ENCODE measurements around the gene ZBTB22. TPM values are rescaled to one million over a fixed set of nuclear protein-coding genes. Genes with fewer than 3 reads are reported as not detected.
"Not testable (repeated sequence)": the region's sequence is repeated elsewhere in the genome, so short reads cannot be mapped to it uniquely, and the experiment has no call there.

Gene ZBTB22
- total RNA-seq, 1 donor from 2014 or later = 31.8 TPM

DNA sequence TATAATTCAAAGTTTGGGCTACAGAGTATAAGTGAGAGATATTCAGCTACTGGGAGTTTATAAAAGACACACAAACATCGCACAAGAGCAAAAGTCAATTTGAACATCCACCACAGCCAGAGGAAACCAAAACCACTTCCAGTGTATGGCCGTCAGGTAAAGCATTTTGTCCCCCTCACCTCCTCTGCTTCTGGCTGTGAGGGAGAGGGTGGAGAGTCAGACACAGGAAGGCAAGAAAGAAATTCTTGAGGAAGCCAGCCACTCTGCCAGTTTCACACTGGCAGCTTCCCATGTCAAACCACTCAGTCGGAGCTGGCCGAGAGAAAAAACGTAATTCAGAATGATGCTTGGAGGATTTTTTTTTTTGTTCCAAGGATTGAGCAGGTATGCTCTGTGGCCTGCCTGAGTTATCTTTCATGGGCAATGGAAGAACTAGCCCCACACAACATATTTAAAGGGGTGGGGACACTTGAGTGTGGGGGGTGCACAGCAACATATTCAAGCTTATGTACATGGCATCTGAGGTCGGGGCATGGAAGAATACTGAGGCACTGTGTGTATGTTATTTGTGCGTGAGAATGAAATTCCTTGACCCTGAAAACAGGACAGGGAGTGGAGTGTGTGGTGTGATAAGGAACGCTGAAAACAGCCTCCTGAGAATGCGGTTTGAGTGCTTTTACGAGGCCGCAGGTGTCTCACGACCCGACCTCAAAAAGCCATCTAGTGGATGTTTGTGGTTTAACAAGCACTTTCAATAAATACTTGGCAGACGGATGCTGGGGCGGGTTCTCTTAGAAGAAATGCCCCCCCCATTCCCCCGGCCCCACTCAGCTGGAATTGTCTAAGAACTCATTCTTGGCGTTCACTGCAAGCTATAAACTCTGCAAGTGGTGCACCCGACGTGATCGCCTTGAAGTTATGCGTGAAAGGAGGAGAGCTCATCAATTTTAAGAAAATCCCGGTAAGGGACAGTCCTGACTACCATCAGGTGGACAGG is 27.5 kb upstream of the ZBTB22 start:
- Mint-ChIP-seq H3K36me3 (ENCODE audit: low read depth) (no peaks in the 10 kb centered on the region), H3K27ac (peak overlapping the region; percentile 92), H3K4me3 (peak overlapping the region; percentile 80), H3K27me3 (no peaks in the 10 kb centered on the region), H3K4me1 (peaks cover 35% of the 10 kb centered on the region), H3K9me3 (no peaks in the 10 kb centered on the region)
- TF ChIP-seq, protein P1, sequence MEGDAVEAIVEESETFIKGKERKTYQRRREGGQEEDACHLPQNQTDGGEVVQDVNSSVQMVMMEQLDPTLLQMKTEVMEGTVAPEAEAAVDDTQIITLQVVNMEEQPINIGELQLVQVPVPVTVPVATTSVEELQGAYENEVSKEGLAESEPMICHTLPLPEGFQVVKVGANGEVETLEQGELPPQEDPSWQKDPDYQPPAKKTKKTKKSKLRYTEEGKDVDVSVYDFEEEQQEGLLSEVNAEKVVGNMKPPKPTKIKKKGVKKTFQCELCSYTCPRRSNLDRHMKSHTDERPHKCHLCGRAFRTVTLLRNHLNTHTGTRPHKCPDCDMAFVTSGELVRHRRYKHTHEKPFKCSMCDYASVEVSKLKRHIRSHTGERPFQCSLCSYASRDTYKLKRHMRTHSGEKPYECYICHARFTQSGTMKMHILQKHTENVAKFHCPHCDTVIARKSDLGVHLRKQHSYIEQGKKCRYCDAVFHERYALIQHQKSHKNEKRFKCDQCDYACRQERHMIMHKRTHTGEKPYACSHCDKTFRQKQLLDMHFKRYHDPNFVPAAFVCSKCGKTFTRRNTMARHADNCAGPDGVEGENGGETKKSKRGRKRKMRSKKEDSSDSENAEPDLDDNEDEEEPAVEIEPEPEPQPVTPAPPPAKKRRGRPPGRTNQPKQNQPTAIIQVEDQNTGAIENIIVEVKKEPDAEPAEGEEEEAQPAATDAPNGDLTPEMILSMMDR (IDR thresholded peaks at IDR 0.05) = no peak
- ChIA-PET POLR2A (interaction anchor here (0.5 to 5.3 kb wide), 19 partner anchors 10 to 224 kb away, joined by 3 to 102 read pairs (median 6); partner anchors contain the start of genes B3GALT4, PFDN6, RGL2 and RPS18), CTCF (interaction anchor here (0.8 to 2.6 kb wide), 13 partner anchors 13 to 184 kb away, joined by 3 to 19 read pairs (median 6); partner anchors contain the start of genes B3GALT4, PFDN6, RGL2 and RPS18)
- intact Hi-C loops (cut with micrococcal nuclease) = loop anchor here (1.0 kb wide), 5 partner anchors 22 to 68 kb away; partner anchors contain the start of genes B3GALT4, KIFC1 and TAPBP
- ATAC-seq (ENCODE audit: low read depth) = peak; percentile 35
- peak; percentile 31 for DNase-seq

DNA sequence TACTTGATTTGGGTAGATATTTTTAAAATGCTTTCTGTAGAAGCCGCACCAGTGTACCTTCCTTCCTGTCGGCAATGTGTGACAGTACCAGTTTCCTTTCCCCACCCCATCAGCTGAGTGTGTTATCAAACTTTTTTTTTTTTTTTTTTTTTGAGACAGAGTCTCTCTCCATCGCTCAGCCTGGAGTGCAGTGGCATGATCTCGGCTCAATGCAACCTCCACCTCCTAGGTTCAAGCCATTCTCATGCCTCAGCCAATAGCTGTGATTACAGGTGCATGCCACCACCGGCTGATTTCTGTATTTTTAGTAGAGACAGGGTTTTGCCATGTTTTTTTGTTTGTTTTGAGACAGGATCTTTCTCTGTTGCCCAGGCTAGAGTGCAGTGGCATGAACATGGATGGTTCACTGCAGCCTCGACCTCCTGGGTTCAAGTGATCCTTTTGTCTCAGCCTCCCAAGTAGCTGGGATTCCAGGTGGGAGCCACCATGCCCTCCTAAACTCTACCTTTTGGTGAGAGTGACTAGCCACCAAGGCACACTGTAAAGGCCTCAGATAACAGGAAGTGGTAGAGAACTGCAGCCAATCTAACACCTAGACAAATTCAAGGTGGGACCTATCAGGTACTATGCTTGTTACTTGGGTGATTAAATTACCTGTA is 26.5 kb upstream of the ZBTB22 start:
- H3K36me3 Mint-ChIP-seq (ENCODE audit: low read depth) = no peaks in the 10 kb centered on the region
- peak overlapping the region; percentile 70 for H3K4me3 Mint-ChIP-seq
- H3K9me3 Mint-ChIP-seq = no peaks in the 10 kb centered on the region
- intact Hi-C loops (cut with micrococcal nuclease) = no loop called here
- peaks cover 42% of the 10 kb centered on the region for H3K4me1 Mint-ChIP-seq
- DNase-seq = no peak
- TF ChIP-seq, protein P1 (IDR thresholded peaks at IDR 0.05) = no peak
- CTCF ChIA-PET = interaction anchor here (1.2 to 2.6 kb wide), 9 partner anchors 12 to 95 kb away, joined by 3 to 19 read pairs (median 10); partner anchors contain the start of genes B3GALT4, PFDN6, RGL2 and TAPBP
- peak overlapping the region; percentile 92 for H3K27ac Mint-ChIP-seq
- peak; percentile 84 for ATAC-seq (ENCODE audit: low read depth)
- POLR2A ChIA-PET = interaction anchor here (0.6 to 5.3 kb wide), 16 partner anchors 9 to 905 kb away, joined by 3 to 102 read pairs (median 8); partner anchors contain the start of genes B3GALT4, BRD2, PFDN6 and RGL2
- no peaks in the 10 kb centered on the region for H3K27me3 Mint-ChIP-seq

DNA sequence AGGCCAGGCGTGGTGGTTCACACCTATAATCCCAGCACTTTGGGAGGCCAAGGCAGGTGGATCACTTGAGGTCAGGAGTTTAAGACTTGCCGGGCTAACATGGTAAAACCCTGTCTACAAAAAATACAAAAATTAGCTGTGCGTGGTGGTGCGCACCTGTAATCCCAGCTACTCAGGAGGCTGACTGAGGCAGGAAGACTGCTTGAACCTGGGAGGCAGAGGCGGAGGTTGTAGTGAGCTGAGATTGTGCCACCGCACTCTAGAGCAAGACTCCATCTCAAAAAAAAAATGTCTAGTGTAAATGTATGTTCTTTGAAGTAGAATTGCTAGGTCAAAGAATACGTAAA is 26.0 kb upstream of the ZBTB22 start:
- H3K36me3 Mint-ChIP-seq (ENCODE audit: low read depth); ATAC-seq (ENCODE audit: low read depth); DNase-seq; H3K27me3 Mint-ChIP-seq; intact Hi-C loops (cut with micrococcal nuclease); H3K9me3 Mint-ChIP-seq: not testable (repeated sequence)
- peak overlapping the region; percentile 70 for H3K4me3 Mint-ChIP-seq
- ChIA-PET POLR2A (interaction anchor here (0.6 to 5.3 kb wide), 14 partner anchors 9 to 905 kb away, joined by 3 to 102 read pairs (median 12); partner anchors contain the start of genes B3GALT4, BRD2, PFDN6 and RGL2), CTCF (interaction anchor here (2.0 to 2.6 kb wide), 3 partner anchors 31 to 66 kb away, joined by 7 to 19 read pairs (median 17); partner anchors contain the start of genes B3GALT4, PFDN6, TAPBP and WDR46)
- H3K4me1 Mint-ChIP-seq = peaks cover 46% of the 10 kb centered on the region
- peak overlapping the region; percentile 92 for H3K27ac Mint-ChIP-seq

DNA sequence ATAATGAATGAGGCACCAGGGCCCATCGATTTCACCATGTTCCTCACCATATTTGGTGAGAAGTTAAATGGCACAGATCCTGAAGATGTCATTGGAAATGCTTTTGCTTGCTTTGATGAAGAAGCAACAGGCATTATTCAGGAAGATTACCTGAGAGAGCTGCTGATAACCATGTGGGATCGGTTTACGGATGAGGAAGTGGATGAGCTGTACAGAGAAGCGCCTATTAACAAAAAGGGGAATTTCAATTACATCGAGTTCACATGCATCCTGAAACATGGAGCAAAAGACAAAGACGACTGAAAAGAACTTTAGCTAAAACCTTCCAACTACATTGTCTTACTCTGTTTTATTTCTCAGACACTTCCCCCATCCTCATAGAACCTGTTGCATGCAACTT is 21.6 kb upstream of the ZBTB22 start:
- intact Hi-C loops (cut with micrococcal nuclease) = no loop called here
- H3K27me3 Mint-ChIP-seq = no peaks in the 10 kb centered on the region
- DNase-seq (no peak), ATAC-seq (ENCODE audit: low read depth) (no peak)
- TF ChIP-seq, protein P1 (IDR thresholded peaks at IDR 0.05) = no peak
- no peaks in the 10 kb centered on the region for H3K9me3 Mint-ChIP-seq
- CTCF ChIA-PET = no interaction called here
- no peak overlapping the region for H3K27ac Mint-ChIP-seq
- POLR2A ChIA-PET = interaction anchor here (0.7 to 0.8 kb wide), 3 partner anchors 21 to 358 kb away, joined by 3 to 7 read pairs (median 4); partner anchors contain the start of gene ZBTB22
- H3K36me3 Mint-ChIP-seq (ENCODE audit: low read depth) = no peaks in the 10 kb centered on the region
- no peak overlapping the region for H3K4me3 Mint-ChIP-seq
- peaks cover 45% of the 10 kb centered on the region for H3K4me1 Mint-ChIP-seq

DNA sequence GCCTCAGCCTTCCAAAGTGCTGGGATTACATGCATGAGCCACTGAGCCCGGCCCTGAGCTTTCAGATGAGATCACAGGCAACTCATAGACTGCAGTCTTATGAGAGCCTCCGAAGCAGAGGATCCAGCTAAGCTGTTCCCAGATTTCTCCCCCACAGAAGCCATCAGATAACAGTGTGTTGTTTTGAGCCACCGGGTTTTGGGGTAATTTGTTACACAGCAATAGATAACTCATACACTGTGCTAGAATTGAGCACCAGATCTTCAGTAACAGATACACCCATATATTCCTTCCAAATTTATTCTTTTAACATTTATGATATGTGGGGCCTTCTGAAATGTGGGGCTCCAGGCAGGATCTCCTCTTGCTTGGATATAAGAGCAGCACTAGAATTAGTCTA is 19.0 kb upstream of the ZBTB22 start:
- ChIA-PET CTCF (interaction anchor here (1.2 kb wide), 1 partner anchor 12 kb away, joined by 4 read pairs; no protein-coding TSS in a partner anchor), POLR2A (interaction anchor here (0.6 to 1.2 kb wide), 4 partner anchors 19 to 1069 kb away, joined by 3 to 10 read pairs (median 4); partner anchors contain the start of genes HLA-DPB1, RPS18, VPS52 and ZBTB22)

More for the DNA sequence above, 19.0 kb upstream of the ZBTB22 start:
- Mint-ChIP-seq H3K27ac (no peak overlapping the region), H3K9me3 (no peaks in the 10 kb centered on the region), H3K4me3 (no peak overlapping the region), H3K36me3 (ENCODE audit: low read depth) (no peaks in the 10 kb centered on the region), H3K27me3 (no peaks in the 10 kb centered on the region), H3K4me1 (peaks cover 49% of the 10 kb centered on the region)
- ATAC-seq (ENCODE audit: low read depth) (no peak), DNase-seq (no peak)
- intact Hi-C loops (cut with micrococcal nuclease) = no loop called here
- TF ChIP-seq, protein P1 (IDR thresholded peaks at IDR 0.05) = no peak

Data from activated B cell treated with CpG ODN at 0.5 μM for 24 hours (primary cell).